HG03565 (cell line): ENCODE results near the gene GALNT9.
"Not testable (repeated sequence)": the region's sequence is repeated elsewhere in the genome, so short reads cannot be mapped to it uniquely, and the experiment has no call there.

Experiments used
- ATAC-seq: cut with Tn5 transposase; IDR thresholded peaks from one replicate; pipeline ENCODE4 v1.9.1; 2021; ENCODE audit warnings: mild to moderate bottlenecking, moderate library complexity; ENCODE audit not compliant: unreplicated experiment

Gene GALNT9

DNA sequence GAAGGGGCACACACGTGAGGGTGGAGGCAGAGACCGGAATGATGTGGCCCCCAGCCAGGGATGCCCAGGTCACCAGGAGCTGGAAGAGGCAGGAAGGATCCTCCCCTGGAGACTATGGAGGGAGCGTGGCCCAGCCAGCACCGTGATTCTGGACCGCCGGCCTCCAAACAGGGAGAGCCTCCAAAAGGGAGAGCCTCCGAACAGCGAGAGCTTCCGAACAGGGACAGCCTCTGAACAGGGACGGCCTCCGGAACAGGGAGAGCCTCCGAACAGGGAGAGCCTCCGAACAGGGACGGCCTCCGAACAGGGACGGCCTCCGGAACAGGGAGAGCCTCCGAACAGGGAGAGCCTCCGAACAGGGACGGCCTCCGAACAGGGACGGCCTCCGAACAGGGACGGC is 33.8 kb downstream of the GALNT9 start:
- ATAC-seq: not testable (repeated sequence)

DNA sequence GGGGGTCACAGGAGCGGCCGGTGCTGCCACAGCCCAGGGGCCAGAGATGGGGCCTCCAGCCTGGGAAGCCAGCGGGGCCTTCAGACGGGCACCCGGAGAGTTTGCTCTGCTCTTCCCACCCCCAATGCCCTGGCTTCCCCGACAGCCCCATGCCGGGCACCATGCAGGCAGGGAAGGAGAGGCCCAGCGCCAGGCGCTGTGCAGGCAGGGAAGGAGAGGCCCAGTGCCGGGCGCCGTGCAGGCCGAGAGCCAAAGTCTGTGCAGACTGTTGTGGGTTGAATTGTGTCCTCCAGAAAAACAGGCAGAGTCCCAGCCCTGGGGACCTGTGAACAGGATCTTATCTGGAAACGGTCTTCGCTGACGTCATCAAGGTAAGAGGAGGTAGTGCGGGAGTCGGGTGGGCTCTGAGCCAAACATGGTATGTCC is 34.3 kb downstream of the GALNT9 start:
- no peak for ATAC-seq

DNA sequence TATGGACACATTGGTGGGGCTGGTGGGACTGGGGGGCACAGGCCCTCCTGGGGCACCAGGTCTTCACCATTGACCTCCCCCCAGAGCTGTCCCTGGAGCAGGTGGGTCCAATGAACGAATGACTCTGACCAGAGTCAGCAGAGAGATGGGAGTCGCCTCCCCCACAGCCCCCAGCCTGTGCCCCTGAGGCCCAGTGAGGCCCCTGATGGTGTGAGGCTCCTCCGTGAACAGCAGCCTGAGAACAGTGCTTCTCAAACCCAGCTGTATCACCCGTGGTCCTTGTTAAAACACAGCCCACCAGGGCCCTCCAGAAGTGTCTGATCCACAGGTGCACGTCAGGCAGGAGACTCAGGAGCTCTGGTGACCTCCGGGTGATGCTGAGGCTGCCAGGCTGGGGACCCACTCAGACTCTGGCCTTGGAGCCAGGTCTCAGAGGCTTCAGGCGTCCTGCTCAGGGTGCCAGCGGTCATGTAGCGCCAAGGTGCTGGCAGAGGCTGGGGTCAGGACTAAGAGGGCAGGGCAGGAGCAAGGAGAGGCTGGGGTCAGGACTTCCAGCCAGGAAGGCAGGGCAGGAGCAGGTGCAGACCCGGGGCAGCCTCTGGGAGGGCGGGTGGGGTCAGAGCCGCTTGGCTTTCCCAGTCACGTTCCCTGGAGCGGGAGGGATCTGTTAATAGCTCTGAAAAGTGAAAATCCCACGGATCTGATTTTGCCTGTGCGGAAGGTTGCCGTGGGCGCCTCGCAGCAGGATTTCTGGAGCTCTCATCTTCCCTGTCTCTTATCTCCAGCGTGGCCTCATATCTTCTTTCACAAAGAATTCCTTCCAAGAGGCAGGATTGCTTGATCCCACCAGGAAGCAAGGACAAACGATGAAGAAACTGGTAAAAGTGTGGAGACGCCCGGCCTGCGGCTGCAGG is 35.0 kb downstream of the GALNT9 start:
- ATAC-seq: no peak

DNA sequence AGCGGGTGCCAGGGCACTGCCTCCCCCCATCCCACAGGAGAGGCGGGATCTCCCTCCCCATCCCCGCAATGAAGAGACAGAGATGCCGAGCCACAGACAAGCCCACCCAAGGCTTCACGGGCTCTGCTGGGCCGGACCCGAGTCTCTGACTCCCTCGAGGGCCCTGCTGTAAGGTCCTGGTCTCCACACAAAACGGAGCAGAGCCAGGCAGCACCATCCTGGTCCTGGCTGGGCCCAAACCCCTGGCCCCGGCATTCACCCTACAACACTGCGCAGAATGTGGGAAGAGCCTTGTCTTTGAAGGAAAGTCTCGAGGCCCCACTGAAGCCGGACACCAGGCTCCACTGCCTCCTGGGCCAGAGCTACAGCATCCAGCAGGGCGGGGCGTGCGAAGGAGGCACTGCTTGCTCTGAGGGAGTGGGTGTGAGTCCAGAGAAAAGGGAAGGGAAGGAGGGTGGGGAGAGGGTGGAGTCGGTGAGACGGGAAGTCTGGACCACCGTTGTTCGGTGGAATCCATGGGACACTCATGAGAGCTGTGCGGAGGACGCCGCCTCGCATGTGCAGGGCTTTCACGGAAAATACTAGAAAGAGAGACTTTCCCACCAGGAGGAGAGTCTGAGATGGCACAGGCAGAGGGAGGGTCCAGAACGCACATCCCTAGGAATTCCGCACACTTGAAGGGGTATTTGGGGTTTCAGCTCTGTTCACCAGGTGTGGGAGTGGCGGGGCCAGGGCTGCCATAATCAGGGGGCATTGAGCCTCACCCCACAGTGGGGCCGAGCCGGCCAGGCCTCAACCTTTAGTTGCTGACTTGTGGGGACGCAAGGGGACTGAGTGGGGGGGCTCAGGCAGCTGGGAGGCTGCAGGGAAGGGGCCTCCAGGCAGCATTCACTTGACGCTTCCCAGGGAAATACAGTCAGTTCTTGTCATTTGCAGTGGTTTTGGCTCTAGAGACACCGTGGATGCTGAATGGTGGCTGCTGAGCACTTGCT is 36.8 kb downstream of the GALNT9 start:
- no peak for ATAC-seq

DNA sequence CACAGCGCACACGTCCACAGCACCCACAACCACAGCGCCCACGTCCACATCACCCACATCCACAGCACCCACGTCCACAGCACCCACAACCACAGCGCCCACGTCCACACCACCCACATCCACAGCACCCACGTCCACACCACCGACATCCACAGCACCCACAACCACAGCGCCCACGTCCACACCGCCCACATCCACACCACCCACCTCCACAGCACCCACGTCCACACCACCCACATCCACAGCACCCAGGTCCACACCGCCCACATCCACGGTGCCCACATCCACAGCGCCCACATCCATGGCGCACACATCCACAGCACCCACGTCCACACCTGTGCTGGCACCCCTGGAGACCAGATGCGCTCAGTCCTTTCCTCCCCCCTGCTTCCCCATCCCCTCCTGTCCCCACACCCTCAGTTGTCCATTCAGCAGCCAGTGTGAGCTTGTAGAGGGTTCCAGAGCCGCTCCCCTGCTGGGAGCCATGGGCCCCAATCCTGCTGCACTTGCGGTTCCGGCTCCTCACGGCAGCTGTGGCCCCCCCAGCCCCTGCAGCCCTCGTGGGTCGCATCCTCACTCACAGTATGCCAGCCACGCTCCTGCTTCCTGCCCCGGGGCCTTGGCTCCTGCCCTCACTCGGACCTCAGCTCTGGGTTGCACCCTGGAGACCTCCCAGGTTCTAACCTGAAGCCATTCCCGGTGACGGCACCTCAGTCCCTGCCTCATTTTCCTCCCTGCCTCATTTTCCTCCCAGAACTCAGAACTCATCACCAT is 37.8 kb downstream of the GALNT9 start:
- ATAC-seq: no peak

DNA sequence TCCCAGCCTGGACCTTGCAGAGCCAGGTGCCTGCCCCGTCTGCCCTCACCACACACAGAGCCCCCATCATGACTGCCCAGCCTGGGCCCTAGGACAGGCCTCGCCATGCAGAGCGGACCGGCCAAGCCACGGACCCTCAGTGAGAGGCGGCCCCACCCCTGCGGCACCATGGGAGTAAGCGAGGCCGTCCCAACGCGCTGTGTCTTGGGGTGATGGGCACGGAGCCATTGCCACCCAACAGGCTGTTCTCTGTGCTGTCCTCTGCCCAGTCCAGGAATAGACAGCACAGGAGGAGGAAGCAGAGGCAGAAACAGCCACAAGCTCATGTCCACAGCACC is 39.2 kb downstream of the GALNT9 start:
- no peak for ATAC-seq

DNA sequence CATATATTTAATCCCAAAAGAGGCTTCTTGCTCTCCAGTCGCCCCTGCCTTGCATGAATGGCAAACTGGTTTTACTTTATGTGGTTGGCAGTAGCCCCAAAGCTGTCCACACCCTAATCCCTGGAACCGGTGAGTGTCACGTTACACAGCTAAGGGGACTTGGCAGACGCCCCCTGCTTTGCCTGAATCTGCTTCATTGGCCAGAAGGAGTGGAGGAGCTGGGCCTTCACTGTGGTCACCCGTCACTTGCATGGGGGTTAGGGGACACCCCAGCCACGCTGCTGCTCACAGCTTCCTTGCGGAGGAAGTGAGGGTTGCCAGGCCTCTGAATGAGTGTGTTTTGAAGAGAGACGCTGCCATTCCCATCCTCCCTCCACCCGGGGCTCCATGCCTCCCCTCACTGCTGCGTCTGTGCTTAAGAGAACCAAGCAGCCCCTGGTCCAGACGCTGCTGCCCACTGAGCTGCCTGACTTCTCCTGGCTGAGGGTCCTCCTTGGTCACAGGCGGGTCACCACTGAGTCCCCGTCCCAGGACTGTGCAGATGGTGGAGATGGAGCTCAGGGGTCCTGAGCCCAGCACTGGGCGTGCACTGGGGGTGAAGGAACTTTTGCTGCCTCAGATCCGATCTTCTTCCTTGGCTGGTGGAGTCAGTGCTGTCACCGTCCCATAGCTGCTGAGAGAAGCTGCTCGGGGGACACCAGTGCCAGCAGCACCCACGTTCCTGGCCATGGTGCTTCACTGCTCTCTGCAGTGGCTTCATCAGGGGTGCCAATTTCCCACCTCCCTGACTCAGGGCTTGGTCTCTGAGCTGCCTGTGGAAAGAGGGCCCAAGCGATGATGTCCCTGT is 39.8 kb downstream of the GALNT9 start:
- ATAC-seq: no peak

DNA sequence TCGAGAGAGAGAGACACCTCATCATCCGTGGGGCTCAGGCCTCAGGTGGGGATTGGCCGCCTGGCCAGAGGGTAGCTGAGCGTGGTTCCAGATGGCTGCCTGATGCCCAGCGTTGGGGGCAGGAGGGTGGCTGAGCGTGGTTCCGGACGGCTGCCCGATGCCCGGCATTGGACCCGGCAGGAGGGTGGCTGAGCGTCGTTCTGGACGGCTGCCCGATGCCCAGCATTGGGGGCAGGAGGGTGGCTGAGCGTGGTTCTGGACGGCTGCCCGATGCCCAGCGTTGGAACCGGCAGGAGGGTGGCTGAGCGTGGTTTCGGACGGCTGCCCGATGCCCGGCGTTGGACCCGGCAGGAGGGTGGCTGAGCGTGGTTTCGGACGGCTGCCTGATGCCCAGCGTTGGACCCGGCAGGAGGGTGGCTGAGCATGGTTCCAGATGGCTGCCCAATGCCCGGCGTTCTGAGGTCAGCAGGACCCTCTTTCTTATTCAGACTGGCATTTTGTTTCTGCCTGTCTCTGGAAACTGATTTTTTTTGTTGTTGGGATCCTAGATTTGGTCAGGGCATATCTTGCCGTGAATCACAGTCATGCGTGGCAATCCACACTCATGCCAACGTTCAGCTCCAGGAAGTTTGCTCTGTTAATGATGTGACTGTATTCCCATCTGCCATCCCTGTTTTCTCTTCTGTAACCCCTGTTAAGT is 40.7 kb downstream of the GALNT9 start:
- ATAC-seq: no peak

DNA sequence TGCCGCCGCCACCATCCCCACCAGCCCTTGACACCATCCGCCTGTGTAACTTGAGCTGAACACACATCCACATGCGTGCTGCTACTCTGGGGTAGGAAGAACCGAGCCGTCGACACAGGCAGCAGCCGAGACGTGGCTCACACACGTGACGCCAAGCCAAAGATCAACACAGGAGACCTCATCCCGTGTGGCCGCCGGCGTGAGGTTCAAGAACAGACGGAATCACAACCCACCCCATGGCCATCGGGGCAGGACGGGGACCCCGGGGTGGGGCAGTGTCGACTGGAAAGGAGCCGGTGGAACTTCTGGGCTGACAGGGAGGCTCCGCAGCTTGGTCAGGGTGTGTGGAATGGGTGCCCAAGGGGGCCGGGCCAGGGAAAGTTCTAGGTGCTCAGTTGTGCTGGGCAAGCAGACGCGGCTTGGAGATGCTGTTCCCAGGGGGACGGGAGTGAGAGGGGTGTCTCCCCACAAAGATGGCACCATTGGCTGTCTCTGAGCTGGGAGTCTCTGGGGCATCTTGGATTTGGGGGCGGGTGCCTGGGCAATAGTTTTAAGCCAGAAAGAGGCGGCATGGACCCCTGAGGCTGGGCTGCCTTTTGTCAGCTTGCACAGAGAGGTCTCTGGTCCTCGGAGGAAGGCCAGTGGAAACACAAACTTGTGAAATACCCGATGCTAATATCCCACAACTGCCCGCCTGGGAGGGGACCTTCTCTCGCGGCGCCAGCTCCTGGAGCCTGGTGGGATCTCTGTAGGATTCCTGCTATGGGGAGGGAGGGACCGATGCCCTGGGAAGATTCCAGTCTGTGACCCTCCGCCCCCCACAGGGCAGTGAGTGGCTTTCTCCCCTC is 41.8 kb downstream of the GALNT9 start:
- ATAC-seq: no peak

DNA sequence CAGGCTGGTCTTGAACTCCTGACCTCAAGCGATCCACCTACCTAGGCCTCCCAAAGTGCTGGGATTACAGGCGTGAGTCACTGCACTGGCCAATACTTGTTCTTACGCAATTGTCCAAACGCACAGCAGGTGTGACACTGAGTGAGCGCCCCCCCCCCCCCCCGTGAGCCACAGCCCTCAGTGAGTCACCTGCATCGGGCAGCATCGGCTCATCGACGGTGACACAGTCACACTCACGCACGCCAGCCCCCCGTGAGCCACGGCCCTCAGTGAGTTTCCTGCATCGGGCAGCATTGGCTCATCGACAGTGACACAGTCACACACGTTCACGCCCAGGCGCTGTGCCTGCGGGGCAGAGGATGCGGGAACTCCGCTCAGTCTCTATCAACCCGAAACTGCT is 42.5 kb downstream of the GALNT9 start:
- no peak for ATAC-seq

DNA sequence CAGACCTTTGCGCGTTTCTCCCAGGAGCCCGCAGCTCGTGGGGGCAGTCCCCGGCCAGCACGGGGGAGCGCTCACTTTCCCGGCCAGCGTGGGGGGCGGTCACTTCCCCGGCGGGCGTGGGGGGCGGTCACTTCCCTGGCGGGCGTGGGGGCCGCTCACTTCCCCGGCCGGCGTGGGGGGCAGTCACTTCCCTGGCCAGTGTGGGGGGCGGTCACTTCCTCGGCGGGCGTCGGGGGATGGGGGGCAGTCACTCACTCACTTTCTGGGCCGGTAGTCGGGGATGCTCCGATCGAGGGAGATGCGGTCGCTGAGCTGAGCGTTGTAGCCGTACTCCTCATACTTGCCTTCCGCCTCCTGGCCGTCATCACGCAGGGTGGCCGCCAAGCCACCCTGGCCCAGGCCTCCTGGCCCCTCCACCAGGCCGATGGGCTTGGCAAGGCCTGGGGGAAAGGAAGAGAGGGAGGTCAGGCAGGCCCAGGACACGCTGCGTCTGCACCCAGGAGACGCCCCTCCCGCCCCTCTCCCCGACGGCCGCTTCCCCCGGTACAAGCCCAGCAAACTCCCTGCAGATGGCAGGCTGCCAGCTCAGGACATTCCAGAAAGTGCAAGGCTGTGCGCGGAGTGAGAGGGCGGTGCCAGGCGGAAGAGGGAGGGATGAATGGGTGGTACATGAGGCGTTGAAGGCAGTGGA is 43.3 kb downstream of the GALNT9 start:
- ATAC-seq: no peak

DNA sequence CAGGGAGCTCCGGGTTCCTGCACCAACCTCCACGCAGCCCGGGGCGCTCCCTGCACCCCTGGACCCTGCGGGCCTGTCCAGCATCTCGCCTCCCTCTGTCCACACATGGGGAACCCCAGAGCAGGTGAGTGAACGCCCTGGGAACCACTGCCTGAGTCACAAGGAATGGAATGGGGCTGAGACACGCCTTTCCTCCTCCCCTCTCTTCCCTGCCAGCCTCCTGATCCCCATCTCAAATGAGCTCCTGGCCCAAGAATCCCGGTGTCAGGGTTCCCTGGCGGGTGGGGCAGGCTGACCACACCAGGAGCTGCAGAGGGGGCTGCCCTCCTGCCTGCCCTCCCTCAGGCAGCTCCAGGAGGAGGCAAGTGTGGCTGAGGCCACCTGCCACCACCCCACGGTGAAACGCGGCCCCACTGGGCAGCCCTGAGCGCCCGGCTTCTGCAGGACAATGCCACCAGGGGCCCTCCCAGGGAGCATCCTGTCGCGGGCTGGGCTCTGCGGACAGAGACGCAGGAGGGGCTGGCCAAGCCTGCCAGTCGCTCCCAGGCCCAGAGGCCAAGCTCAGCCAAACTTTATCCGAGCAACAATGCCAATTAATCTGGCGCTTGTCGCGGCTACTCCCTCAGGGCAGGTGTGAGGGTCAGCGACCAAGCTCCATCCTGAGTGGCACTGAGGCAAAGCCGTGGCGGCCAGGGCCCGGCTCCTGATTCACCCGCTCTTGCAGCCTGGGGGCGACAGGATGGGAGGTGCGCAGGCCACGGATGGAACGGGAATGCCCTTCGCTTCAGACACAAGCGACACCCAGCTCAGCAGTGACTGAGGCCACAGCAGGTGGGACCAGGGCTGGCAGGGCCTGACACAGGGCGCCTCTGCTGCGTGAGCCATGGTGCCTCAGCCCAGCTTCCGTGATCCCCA is 44.3 kb downstream of the GALNT9 start:
- no peak for ATAC-seq

DNA sequence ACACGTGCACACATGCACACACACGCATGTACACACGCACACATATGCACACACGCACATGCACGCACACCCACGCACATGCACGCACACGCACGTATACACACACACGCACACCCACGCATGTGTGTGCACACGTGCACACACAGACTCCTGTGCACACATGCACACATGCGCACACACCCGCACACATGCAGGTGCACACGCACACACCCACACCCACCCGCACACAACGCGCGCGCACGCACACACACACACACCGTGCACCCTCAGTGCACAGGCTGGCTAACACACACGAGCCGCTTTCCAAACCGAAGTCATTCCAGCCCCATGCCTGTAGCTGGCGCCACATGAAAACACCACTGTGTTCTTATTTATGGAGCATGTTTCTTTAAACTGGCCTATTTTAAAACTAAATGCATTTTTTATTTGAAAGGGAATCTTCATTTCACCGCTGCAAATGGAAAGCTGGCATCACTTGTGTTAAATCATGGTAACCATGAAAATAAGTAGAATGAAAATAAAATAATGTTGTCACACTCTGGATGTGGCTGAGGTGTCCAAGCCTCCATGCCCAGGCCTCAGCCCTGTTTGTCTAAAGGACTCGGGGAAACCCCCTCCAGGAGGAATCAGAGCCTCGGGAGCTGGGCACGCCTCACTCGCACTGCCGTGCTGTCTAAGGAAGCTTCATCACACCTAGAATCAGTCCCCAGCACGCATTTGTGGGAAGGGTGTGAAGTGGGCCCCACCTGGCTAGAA is 45.1 kb downstream of the GALNT9 start:
- no peak for ATAC-seq

DNA sequence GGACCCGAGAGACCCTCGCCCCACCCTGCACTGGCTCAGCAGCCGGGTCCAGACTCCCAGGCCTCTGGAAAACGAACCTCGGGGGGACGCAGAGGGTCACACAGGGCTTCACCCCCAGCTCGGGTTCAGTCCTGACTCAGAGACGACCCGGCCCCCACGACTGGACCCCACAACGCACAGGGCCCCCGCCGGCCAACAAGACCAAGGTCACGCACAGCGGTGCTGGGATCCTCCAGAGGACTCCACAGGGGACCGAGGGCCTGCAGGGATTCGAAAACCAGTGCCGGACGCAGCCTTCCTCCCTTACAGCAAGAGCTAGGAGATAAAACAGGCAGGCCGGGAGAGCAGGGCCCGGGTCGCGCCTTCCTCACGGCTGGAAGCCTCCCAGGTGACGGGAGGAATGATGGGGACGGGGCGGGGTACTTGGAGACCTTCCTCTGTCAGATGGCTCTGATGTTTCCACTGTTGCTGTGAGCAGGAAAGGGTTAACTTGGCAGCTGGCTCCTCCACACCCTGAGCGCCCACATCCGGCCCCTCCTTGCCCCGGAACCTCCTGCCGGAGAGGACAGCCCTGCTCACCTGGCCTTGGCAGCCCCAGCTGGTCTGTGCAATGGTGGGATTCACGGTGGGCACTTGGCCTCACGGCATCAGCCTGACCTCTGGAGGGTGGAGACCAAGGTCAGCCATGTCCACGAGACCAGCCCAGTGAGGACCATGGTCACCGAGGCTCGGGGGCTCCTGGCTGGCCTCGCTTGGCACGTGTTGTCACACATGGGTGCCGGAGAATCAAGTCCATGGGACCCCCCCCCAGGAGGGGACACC is 46.2 kb downstream of the GALNT9 start:
- ATAC-seq: no peak
